ENCODE data around the gene RALGAPA1. TPM values are rescaled to one million over a fixed set of nuclear protein-coding genes. Genes with fewer than 3 reads are reported as not detected.

Gene RALGAPA1
- polyA plus RNA-seq, 1 donor from 2014 or later: 73.3 TPM

GRCh38 chr14:35632676-35633075 is 176.4 kb downstream of the RALGAPA1 start:
- Histone ChIP-seq H3F3A (ENCODE audit: insufficient read depth, low read length, poor library complexity, severe bottlenecking) (no peaks in the 10 kb centered on the region), H3K27ac (ENCODE audit: low read length) (no peak overlapping the region), H3K4me3 (ENCODE audit: low read length) (no peak overlapping the region), H3K9me2 (ENCODE audit: insufficient read depth, low read length) (no peaks in the 10 kb centered on the region), H4K20me1 (ENCODE audit: insufficient read depth) (no peaks in the 10 kb centered on the region), H3K9me3 (ENCODE audit: low read length) (no peaks in the 10 kb centered on the region), H3K79me2 (replicated peaks; ENCODE audit: insufficient read depth, low read length) (no peaks in the 10 kb centered on the region), H3K9ac (ENCODE audit: low read length) (no peak overlapping the region), H3K36me3 (ENCODE audit: insufficient read depth, low read length) (no peaks in the 10 kb centered on the region), H3K27me3 (ENCODE audit: insufficient read depth, low read depth, low read length) (no peaks in the 10 kb centered on the region), H3K4me2 (ENCODE audit: low read length) (no peak overlapping the region), H2AFZ (ENCODE audit: low read depth, low read length) (no peak overlapping the region)
- TF ChIP-seq EP300 (conservative IDR thresholded peaks at IDR 0.05; ENCODE audit: poor library complexity, severe bottlenecking) (no peak), TAF1 (IDR thresholded peaks at IDR 0.05; ENCODE audit: low read depth) (no peak)

GRCh38 chr14:35632271-35632670 is 176.8 kb downstream of the RALGAPA1 start:
- no peaks in the 10 kb centered on the region for H3K79me2 ChIP-seq (replicated peaks; ENCODE audit: insufficient read depth, low read length)
- no peak for TF ChIP-seq CTCF (IDR thresholded peaks at IDR 0.05; ENCODE audit: poor library complexity, severe bottlenecking)
- no peaks in the 10 kb centered on the region for H3K27me3 ChIP-seq (ENCODE audit: insufficient read depth, low read depth, low read length)
- H2AFZ ChIP-seq (ENCODE audit: low read depth, low read length): no peak overlapping the region
- no peaks in the 10 kb centered on the region for H4K20me1 ChIP-seq (ENCODE audit: insufficient read depth)
- no peaks in the 10 kb centered on the region for H3K9me2 ChIP-seq (ENCODE audit: insufficient read depth, low read length)
- no peaks in the 10 kb centered on the region for H3K9me3 ChIP-seq (ENCODE audit: low read length)
- no peaks in the 10 kb centered on the region for H3K36me3 ChIP-seq (ENCODE audit: insufficient read depth, low read length)
- H3K9ac ChIP-seq (ENCODE audit: low read length): no peak overlapping the region
- H3K4me2 ChIP-seq (ENCODE audit: low read length): no peak overlapping the region
- H3K27ac ChIP-seq (ENCODE audit: low read length): no peak overlapping the region
- no peaks in the 10 kb centered on the region for H3F3A ChIP-seq (ENCODE audit: insufficient read depth, low read length, poor library complexity, severe bottlenecking)
- H3K4me3 ChIP-seq (ENCODE audit: low read length): no peak overlapping the region

GRCh38 chr14:35631071-35631805 is 177.9 kb downstream of the RALGAPA1 start:
- H3K9me3 ChIP-seq (ENCODE audit: low read length): no peaks in the 10 kb centered on the region
- no peaks in the 10 kb centered on the region for H4K20me1 ChIP-seq (ENCODE audit: insufficient read depth)
- H3K79me2 ChIP-seq (replicated peaks; ENCODE audit: insufficient read depth, low read length): no peaks in the 10 kb centered on the region
- no peak overlapping the region for H3K4me2 ChIP-seq (ENCODE audit: low read length)
- TF ChIP-seq TAF1 (IDR thresholded peaks at IDR 0.05; ENCODE audit: low read depth): no peak
- no peak for TF ChIP-seq EP300 (conservative IDR thresholded peaks at IDR 0.05; ENCODE audit: poor library complexity, severe bottlenecking)
- TF ChIP-seq MXI1 (conservative IDR thresholded peaks at IDR 0.05; ENCODE audit: poor library complexity, severe bottlenecking): no peak
- no peak for TF ChIP-seq EZH2 (IDR thresholded peaks at IDR 0.05; ENCODE audit: borderline replicate concordance, insufficient read depth, low read length, poor library complexity, severe bottlenecking)
- no peak for TF ChIP-seq SMC3 (conservative IDR thresholded peaks at IDR 0.05; ENCODE audit: poor library complexity)
- no peak for TF ChIP-seq RAD21 (conservative IDR thresholded peaks at IDR 0.05)
- H3K27ac ChIP-seq (ENCODE audit: low read length): no peak overlapping the region
- H2AFZ ChIP-seq (ENCODE audit: low read depth, low read length): no peak overlapping the region
- no peaks in the 10 kb centered on the region for H3F3A ChIP-seq (ENCODE audit: insufficient read depth, low read length, poor library complexity, severe bottlenecking)
- H3K36me3 ChIP-seq (ENCODE audit: insufficient read depth, low read length): no peaks in the 10 kb centered on the region
- no peak overlapping the region for H3K9ac ChIP-seq (ENCODE audit: low read length)
- no peak overlapping the region for H3K4me3 ChIP-seq (ENCODE audit: low read length)
- no peaks in the 10 kb centered on the region for H3K9me2 ChIP-seq (ENCODE audit: insufficient read depth, low read length)
- no peaks in the 10 kb centered on the region for H3K27me3 ChIP-seq (ENCODE audit: insufficient read depth, low read depth, low read length)

Data from neural cell (in vitro differentiated cells).